ENCODE data around the gene TNFRSF4.

GRCh38 chr1:1259119-1259488 is 45.2 kb upstream of the TNFRSF4 start:
- TF ChIP-seq CTCF (IDR thresholded peaks at IDR 0.05; ENCODE audit: insufficient read depth, low read length) (no peak), GABPA (IDR thresholded peaks at IDR 0.05; ENCODE audit: low read depth) (no peak), POLR2AphosphoS5 (IDR thresholded peaks at IDR 0.05; ENCODE audit: low read depth) (0 out of 2 replicates have a peak, but pooled peaks have one; percentile 48), REST (IDR thresholded peaks at IDR 0.05; ENCODE audit: insufficient replicate concordance, low read depth) (no peak)

All from HL-60 (cell line).